ENCODE results near the gene SLC35G3. TPM values are rescaled to one million over a fixed set of nuclear protein-coding genes. Genes with fewer than 3 reads are reported as not detected.

The SLC35G3 gene
- polyA plus RNA-seq, 1 of the 3 experiments (the other 2 are of a cell fraction): not detected

GRCh38 chr17:35159940-35160339 lies 34.3 kb downstream of the SLC35G3 start (continued):
- TF ChIP-seq EZH2phosphoT487 (IDR thresholded peaks at IDR 0.05; ENCODE audit: borderline replicate concordance, low read depth) (no peak), YY1 (IDR thresholded peaks at IDR 0.05; ENCODE audit: low read depth) (no peak), CHD2 (IDR thresholded peaks at IDR 0.05; ENCODE audit: low read length, partially characterized antibody) (no peak), NRF1 (IDR thresholded peaks at IDR 0.05; ENCODE audit: low read depth, low read length) (no peak), TAF1 (IDR thresholded peaks at IDR 0.05; ENCODE audit: borderline replicate concordance, low read depth, low read length) (no peak), RXRA (IDR thresholded peaks at IDR 0.05; ENCODE audit: borderline replicate concordance, low read depth) (no peak), EP300 (IDR thresholded peaks at IDR 0.05; ENCODE audit: borderline replicate concordance in 1 of 2, low read depth in 1 of 2, low read length in 1 of 2) (no peak), JUND (IDR thresholded peaks at IDR 0.05) (no peak), SMC3 (IDR thresholded peaks at IDR 0.05; ENCODE audit: low read depth, low read length) (no peak), ELF1 (IDR thresholded peaks at IDR 0.05) (no peak), MAX (IDR thresholded peaks at IDR 0.05; ENCODE audit: low read depth) (no peak)

- H3K9ac ChIP-seq: no peak overlapping the region
- no peak overlapping the region for H3K4me3 ChIP-seq (ENCODE audit: low read depth in 2 of 2, low read length in 1 of 2)
- peaks cover 46% of the 10 kb centered on the region for H3K27me3 ChIP-seq (ENCODE audit: insufficient read depth)
- CTCF ChIA-PET: no interaction called here
- H3K9me2 ChIP-seq: 0 out of 2 replicates have a peak, but pooled peaks cover 3% of the 10 kb centered on the region
- H3K36me3 ChIP-seq (replicated peaks in 1 of 2; ENCODE audit: control insufficient read depth in 1 of 2, insufficient read depth in 2 of 2, low read length in 1 of 2): no peaks in the 10 kb centered on the region
- no peaks in the 10 kb centered on the region for H3K4me1 ChIP-seq (ENCODE audit: control insufficient read depth in 1 of 2, insufficient read depth in 2 of 2, low read depth in 1 of 2, low read length in 1 of 2)
- no peak overlapping the region for H3K27ac ChIP-seq (ENCODE audit: low read depth in 2 of 2, low read length in 1 of 2)
- WGBS (ENCODE audit: low lambda C conversion rate): 22% methylated on average over 4 of the region's 7 CpGs
- no peaks in the 10 kb centered on the region for H3F3A ChIP-seq (replicated peaks; ENCODE audit: insufficient read depth)
- DNase-seq: no peak
- TF ChIP-seq RFX5 (IDR thresholded peaks at IDR 0.05; ENCODE audit: low read length) (no peak), GABPA (IDR thresholded peaks at IDR 0.05; ENCODE audit: low read depth) (no peak), JUND (IDR thresholded peaks at IDR 0.05) (no peak), ZBTB33 (IDR thresholded peaks at IDR 0.05; ENCODE audit: borderline replicate concordance, low read depth) (no peak), NRF1 (IDR thresholded peaks at IDR 0.05; ENCODE audit: low read depth, low read length) (no peak), CHD2 (IDR thresholded peaks at IDR 0.05; ENCODE audit: low read length, partially characterized antibody) (no peak), REST (IDR thresholded peaks at IDR 0.05; ENCODE audit: low read depth, low read length) (no peak), RCOR1 (IDR thresholded peaks at IDR 0.05; ENCODE audit: low read length) (no peak), MEF2A (IDR thresholded peaks at IDR 0.05; ENCODE audit: borderline replicate concordance, low read depth) (no peak), POLR2AphosphoS5 (IDR thresholded peaks at IDR 0.05; ENCODE audit: low read depth, low read length) (no peak), CTCF (IDR thresholded peaks at IDR 0.05) (no peak), TAF1 (IDR thresholded peaks at IDR 0.05; ENCODE audit: borderline replicate concordance, low read depth, low read length) (no peak), RAD21 (IDR thresholded peaks at IDR 0.05; ENCODE audit: low read length) (no peak), FOSL2 (IDR thresholded peaks at IDR 0.05; ENCODE audit: borderline replicate concordance, low read depth) (no peak), YY1 (IDR thresholded peaks at IDR 0.05; ENCODE audit: low read depth) (no peak), SIN3A (IDR thresholded peaks at IDR 0.05; ENCODE audit: borderline replicate concordance, low read depth, low read length) (no peak)
- no peaks in the 10 kb centered on the region for H4K20me1 ChIP-seq (ENCODE audit: insufficient read depth)
- POLR2A ChIA-PET: no interaction called here
- H2AFZ ChIP-seq (ENCODE audit: low read depth): no peak overlapping the region
- H3K79me2 ChIP-seq (ENCODE audit: insufficient read depth): no peaks in the 10 kb centered on the region
- no peaks in the 10 kb centered on the region for H3K9me3 ChIP-seq
- no peak overlapping the region for H3K4me2 ChIP-seq
These were observed 38.9 kb downstream of the SLC35G3 start for GRCh38 chr17:35155246-35155645.
